ENCODE measurements around the gene NTS. TPM values are rescaled to one million over a fixed set of nuclear protein-coding genes. Genes with fewer than 3 reads are reported as not detected.
A peak's percentile ranks its signal among the peaks of the same experiment; 100 is the strongest.

NTS gene
- total and polyA plus RNA-seq, 11 donors, result 0.07 to 0.79 (median 0.46) TPM; not detected in 7

GRCh38 chr12:85836197-85837090 lies 37.7 kb upstream of the NTS start, which contains the start of gene RASSF9:
TSS of gene RASSF9 (minus strand) at chr12:85836409. CDS start at chr12:85836201, 208 bp downstream.
- Histone ChIP-seq H3K27me3 (no peaks in the 10 kb centered on the region), H3K36me3 (no peaks in the 10 kb centered on the region), H3K27ac (peak within 1 kb of the TSS; percentile 58 to 88 (median 82)), H3K4me3 (peak within 1 kb of the TSS; percentile 30 to 76 (median 63)), H3K4me1 (peaks cover 0 to 32% (median 8%) of the 10 kb centered on the region in 12 donors), H3K9me3 (no peaks in the 10 kb centered on the region)
- DNase-seq (peak; percentile 62 to 78 (median 68)), ATAC-seq (peak; percentile 69 to 94 (median 88))
- TF ChIP-seq CTCF (IDR thresholded peaks at IDR 0.05) (no peak), POLR2A (IDR thresholded peaks at IDR 0.05) (no peak)
- intact Hi-C loops (cut with DNase I), result loop anchor here in 1 of 10 donors (10.0 kb wide), 1 partner anchor 122 kb away; no protein-coding TSS in a partner anchor
- WGBS, 4 donors, result 21 to 27% (median 25%) methylated on average over 15 of the region's 15 CpGs

GRCh38 chr12:85843606-85844310 lies 30.3 kb upstream of the NTS start:
- no peaks in the 10 kb centered on the region for H3K27me3 ChIP-seq
- H3K4me1 ChIP-seq, result peaks cover 0 to 2% (median 0%) of the 10 kb centered on the region in 12 donors
- intact Hi-C loops (cut with DNase I), result no loop called here
- DNase-seq (no peak), ATAC-seq (peak in 1 of 4 donors; percentile 29)
- TF ChIP-seq POLR2A (IDR thresholded peaks at IDR 0.05), result no peak
- TF ChIP-seq CTCF (IDR thresholded peaks at IDR 0.05), result no peak
- no peak overlapping the region for H3K4me3 ChIP-seq
- no peaks in the 10 kb centered on the region for H3K9me3 ChIP-seq
- H3K27ac ChIP-seq, result no peak overlapping the region
- 87 to 91% (median 89%) methylated on average over 8 to 17 of the region's 17 CpGs for WGBS, 4 donors
- no peaks in the 10 kb centered on the region for H3K36me3 ChIP-seq

DNA sequence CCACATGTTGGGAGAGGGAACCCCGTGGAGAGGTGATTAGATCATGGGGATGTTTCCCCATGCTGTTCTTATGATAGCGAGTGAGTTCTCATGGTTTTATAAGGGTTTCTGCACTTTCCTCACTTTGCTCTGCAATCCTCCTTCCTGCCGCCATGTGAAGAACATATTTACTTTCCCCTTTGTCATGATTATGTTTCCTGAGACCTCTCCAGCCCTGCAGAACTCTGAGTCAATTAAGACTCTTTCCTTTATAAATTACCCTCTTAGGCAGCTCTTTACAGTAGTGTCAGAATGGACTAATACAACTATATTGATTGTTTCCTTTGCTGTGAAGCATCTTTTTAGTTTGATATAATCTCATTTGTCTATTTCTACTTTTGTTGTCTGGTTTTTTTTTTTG lies 24.8 kb upstream of the NTS start:
- H3K4me3 ChIP-seq, result no peak overlapping the region
- no peak overlapping the region for H3K27ac ChIP-seq
- ATAC-seq, result no peak
- TF ChIP-seq POLR2A (IDR thresholded peaks at IDR 0.05) (no peak), CTCF (IDR thresholded peaks at IDR 0.05) (no peak)
- no peaks in the 10 kb centered on the region for H3K27me3 ChIP-seq
- H3K9me3 ChIP-seq, result peaks cover 0 to 10% (median 0%) of the 10 kb centered on the region in 12 donors
- H3K36me3 ChIP-seq, result no peaks in the 10 kb centered on the region
- DNase-seq, result no peak
- peaks cover 0 to 2% (median 0%) of the 10 kb centered on the region in 12 donors for H3K4me1 ChIP-seq
- intact Hi-C loops (cut with DNase I), result no loop called here
- WGBS, 4 donors, result 65 to 81% (median 77%) methylated on average over 3 of the region's 3 CpGs

DNA sequence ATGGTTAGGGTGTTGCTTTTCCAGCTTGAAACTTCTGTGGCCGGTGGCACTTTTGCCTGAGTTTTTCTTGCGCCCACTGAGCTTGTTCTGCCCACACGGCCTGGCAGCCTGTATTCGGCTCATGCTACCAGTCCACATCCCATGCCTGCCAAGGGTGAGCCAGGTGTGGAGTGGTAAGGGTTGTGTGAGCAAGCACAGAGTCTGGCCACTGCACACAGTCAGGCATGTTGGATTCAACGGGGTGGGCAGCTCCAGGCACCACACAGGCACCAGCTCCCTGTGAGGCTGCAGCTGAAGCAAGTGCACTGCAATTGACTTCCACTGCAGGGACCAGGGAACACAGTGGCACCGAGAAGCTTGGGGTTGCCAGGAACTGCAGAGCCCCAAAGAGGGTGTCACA lies 18.8 kb upstream of the NTS start:
- 79 to 96% (median 88%) methylated on average over 6 of the region's 6 CpGs for WGBS, 4 donors

More for the DNA sequence above, 18.8 kb upstream of the NTS start:
- intact Hi-C loops (cut with DNase I), result no loop called here
- H3K36me3 ChIP-seq, result no peaks in the 10 kb centered on the region
- no peak for TF ChIP-seq CTCF (IDR thresholded peaks at IDR 0.05)
- TF ChIP-seq POLR2A (IDR thresholded peaks at IDR 0.05), result no peak
- peaks cover 0 to 8% (median 0%) of the 10 kb centered on the region in 12 donors for H3K9me3 ChIP-seq
- H3K4me3 ChIP-seq, result no peak overlapping the region
- no peaks in the 10 kb centered on the region for H3K27me3 ChIP-seq
- DNase-seq (no peak), ATAC-seq (peak in 1 of 4 donors; percentile 38)
- no peaks in the 10 kb centered on the region for H3K4me1 ChIP-seq
- H3K27ac ChIP-seq, result no peak overlapping the region
